GM23338 (cell line): ENCODE data around the gene RNF43. TPM values are rescaled to one million over a fixed set of nuclear protein-coding genes. Genes with fewer than 3 reads are reported as not detected.

Experiments used
- ATAC-seq: fragments of 200-7000 bp; cut with Tn5 transposase; 3 replicates; pipeline ENCODE4 v1.9.1; 2020
- DNase-seq: peaks from one replicate; pipeline ENCODE4 v3.0.0-alpha.2; 2015; ENCODE audit warnings: low spot score
- H2AFZ ChIP-seq: fragments of 200-600 bp; sonication (generic); 2 replicates; pipeline ENCODE4 v1.8.0; 2016; ENCODE audit warnings: antibody characterized with exemption, mild to moderate bottlenecking, moderate library complexity
- H3F3A ChIP-seq: fragments of 200-600 bp; sonication (generic); replicated peaks from 2 replicates; pipeline ENCODE4 v1.8.0; 2017; ENCODE audit warnings: antibody characterized with exemption, mixed run types, low read depth
- H3K27ac ChIP-seq: fragments of 200-600 bp; sonication (generic); 2 replicates; pipeline ENCODE4 v1.6.1; 2016; ENCODE audit warnings: low read depth
- H3K27me3 ChIP-seq: fragments of 200-600 bp; sonication (generic); 2 replicates; pipeline ENCODE4 v1.8.0; 2016; ENCODE audit warnings: mild to moderate bottlenecking, mixed run types, moderate library complexity; ENCODE audit not compliant: insufficient read depth
- H3K36me3 ChIP-seq: fragments of 200-600 bp; sonication (generic); 2 replicates; pipeline ENCODE4 v1.8.0; 2016; ENCODE audit warnings: mild to moderate bottlenecking; ENCODE audit not compliant: insufficient read depth
- H3K4me1 ChIP-seq: fragments of 200-600 bp; sonication (generic); 2 replicates; pipeline ENCODE4 v1.8.0; 2016; ENCODE audit warnings: mild to moderate bottlenecking, moderate library complexity; ENCODE audit not compliant: insufficient read depth
- H3K4me2 ChIP-seq: fragments of 200-600 bp; sonication (generic); 2 replicates; pipeline ENCODE4 v1.7.1; 2017; ENCODE audit warnings: mixed run types
- H3K4me3 ChIP-seq: fragments of 200-600 bp; sonication (generic); 2 replicates; pipeline ENCODE4 v1.6.1; 2016; ENCODE audit warnings: mixed run types
- H3K79me2 ChIP-seq: fragments of 200-600 bp; sonication (generic); replicated peaks from 2 replicates; pipeline ENCODE4 v1.8.0; 2017; ENCODE audit warnings: mild to moderate bottlenecking; ENCODE audit not compliant: insufficient read depth
- H3K9me2 ChIP-seq: fragments of 200-600 bp; sonication (generic); 2 replicates; pipeline ENCODE4 v1.8.0; 2017; ENCODE audit not compliant: insufficient read depth
- H4K20me1 ChIP-seq: fragments of 200-600 bp; sonication (generic); replicated peaks from 2 replicates; pipeline ENCODE4 v1.8.0; 2017; ENCODE audit warnings: mild to moderate bottlenecking; ENCODE audit not compliant: insufficient read depth
- H3K27ac Mint-ChIP-seq: 2 replicates; pipeline ENCODE4 v1.8.0; 2020; ENCODE audit warnings: inconsistent platforms, mild to moderate bottlenecking, moderate library complexity, mixed read lengths
- H3K27me3 Mint-ChIP-seq: 3 replicates; pipeline ENCODE4 v1.8.0; 2022; ENCODE audit warnings: low read depth, mild to moderate bottlenecking, moderate library complexity, mixed read lengths, inconsistent platforms; ENCODE audit not compliant: insufficient read depth, poor library complexity
- H3K36me3 Mint-ChIP-seq: 3 replicates; pipeline ENCODE4 v1.8.0; 2021; ENCODE audit warnings: low read depth, mild to moderate bottlenecking, inconsistent platforms, moderate library complexity, mixed read lengths
- H3K4me1 Mint-ChIP-seq: 3 replicates; pipeline ENCODE4 v1.8.0; 2020; ENCODE audit warnings: mild to moderate bottlenecking, inconsistent platforms, mixed read lengths
- H3K4me3 Mint-ChIP-seq: 3 replicates; pipeline ENCODE4 v1.8.0; 2021; ENCODE audit warnings: moderate library complexity, mild to moderate bottlenecking, inconsistent platforms, mixed read lengths
- H3K9me3 Mint-ChIP-seq: 3 replicates; pipeline ENCODE4 v1.8.0; 2020; ENCODE audit warnings: moderate library complexity, mild to moderate bottlenecking, inconsistent platforms, mixed read lengths
- CREB1 ChIP-seq: fragments of 250-450 bp; sonication (Bioruptor Pico); IDR thresholded peaks from 2 replicates; pipeline ENCODE4 v1.5.0; 2020; ENCODE audit warnings: low read depth, mild to moderate bottlenecking, moderate library complexity
- EZH2 ChIP-seq: fragments of 200-600 bp; sonication (generic); IDR thresholded peaks from one replicate; pipeline ENCODE4 v1.8.0; 2017; ENCODE audit warnings: antibody characterized with exemption, mild to moderate bottlenecking, low read depth; ENCODE audit not compliant: unreplicated experiment
- EZH2phosphoT487 ChIP-seq: fragments of 200-600 bp; sonication (generic); IDR thresholded peaks from one replicate; pipeline ENCODE4 v1.8.1; 2018; ENCODE audit warnings: antibody characterized with exemption; ENCODE audit not compliant: unreplicated experiment
- JUNB ChIP-seq: IDR thresholded peaks from one replicate; pipeline ENCODE4 v1.6.1; 2016; ENCODE audit warnings: antibody characterized with exemption; ENCODE audit not compliant: unreplicated experiment
- NANOG ChIP-seq: IDR thresholded peaks from 2 replicates; pipeline ENCODE4 v1.6.1; 2016; ENCODE audit warnings: antibody characterized with exemption, borderline replicate concordance
- POLR2AphosphoS5 ChIP-seq: IDR thresholded peaks from 2 replicates; pipeline ENCODE4 v1.6.1; 2016; ENCODE audit warnings: antibody characterized with exemption, low read depth
- STAT1 ChIP-seq: IDR thresholded peaks from one replicate; pipeline ENCODE4 v1.6.1; 2016; ENCODE audit warnings: antibody characterized with exemption; ENCODE audit not compliant: unreplicated experiment
- ZNF114 ChIP-seq: fragments of 250-450 bp; sonication (Bioruptor Pico); IDR thresholded peaks from 2 replicates; pipeline ENCODE4 v1.5.0; 2020; ENCODE audit warnings: mild to moderate bottlenecking, moderate library complexity
- ZNF331 ChIP-seq: fragments of 250-450 bp; sonication (Bioruptor Pico); IDR thresholded peaks from 2 replicates; pipeline ENCODE4 v1.5.0; 2020; ENCODE audit warnings: low read depth, mild to moderate bottlenecking, moderate library complexity
- polyA plus RNA-seq: library from polyadenylated mRNA; unstranded; fragments of >200 nt; fragmentation: Nextera tagmentation; extraction: Ambion mirVana; gene quantifications from 2 replicates; pipeline ENCODE4 v1.2.1, GENCODE V29; 2016
- total RNA-seq: library from RNA; depleted of rRNA; stranded (reverse); fragments of >200 nt; shearing (Covaris generic); gene quantifications from 2 replicates; pipeline ENCODE4 v1.2.3, GENCODE V29; 2014
- TF ChIP-seq, protein P1 (sequence below): IDR thresholded peaks from 2 replicates; pipeline ENCODE4 v1.6.1; 2016; ENCODE audit warnings: antibody characterized with exemption
- TF ChIP-seq, protein P2 (sequence below): IDR thresholded peaks from one replicate; pipeline ENCODE4 v1.6.1; 2018; ENCODE audit warnings: antibody characterized with exemption; ENCODE audit not compliant: unreplicated experiment
- TF ChIP-seq, protein P3 (sequence below), 2 experiments: fragments of 200-600 bp in 1 of 2; sonication (generic) in 1 of 2; conservative IDR thresholded peaks; 2 replicates each; pipeline versions ENCODE4 v1.5.1 to v1.6.1; 2016 to 2017; ENCODE audit warnings: antibody characterized with exemption in 2 of 2, low read depth in 2 of 2, mild to moderate bottlenecking in 2 of 2, moderate library complexity in 1 of 2
- TF ChIP-seq, protein P4 (sequence below): fragments of 250-450 bp; sonication (Bioruptor Pico); IDR thresholded peaks from 2 replicates; pipeline ENCODE4 v1.5.0; 2020; ENCODE audit warnings: mild to moderate bottlenecking, moderate library complexity

RNF43 gene
- total and polyA plus RNA-seq, 2 experiments from 2014 or later: 0.58 to 2.2 TPM

DNA sequence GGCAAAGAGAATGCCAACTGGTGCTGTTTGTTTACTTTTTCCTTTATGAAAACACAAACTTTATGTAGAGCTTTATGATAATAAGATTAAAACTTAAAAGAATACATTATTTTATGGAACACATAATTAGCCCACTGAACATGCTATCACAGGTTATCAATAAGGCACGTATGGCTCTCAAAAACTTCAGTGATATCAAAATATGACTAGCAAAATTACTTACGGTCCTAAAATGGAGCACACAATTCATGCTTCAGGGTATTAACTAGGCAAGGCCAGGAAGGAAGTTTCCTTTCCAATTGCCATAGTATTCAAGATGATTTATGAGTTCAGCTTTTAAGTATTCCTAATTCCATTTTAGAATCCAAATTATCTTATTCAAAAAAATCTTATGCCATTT lies 3.6 kb downstream of the RNF43 start:
- Mint-ChIP-seq H3K9me3 (no peaks in the 10 kb centered on the region), H3K4me1 (peaks cover 22% of the 10 kb centered on the region; the same call in 2 of the 3 replicates), H3K4me3 (no peak overlapping the region), H3K36me3 (no peaks in the 10 kb centered on the region), H3K27ac (no peak overlapping the region), H3K27me3 (no peaks in the 10 kb centered on the region)
- no peak for DNase-seq
- Histone ChIP-seq H3F3A (no peaks in the 10 kb centered on the region), H3K27me3 (no peaks in the 10 kb centered on the region), H3K4me1 (peaks cover 11% of the 10 kb centered on the region), H4K20me1 (no peaks in the 10 kb centered on the region; the same call in 1 of the 2 replicates), H2AFZ (no peak overlapping the region), H3K79me2 (no peaks in the 10 kb centered on the region), H3K36me3 (no peaks in the 10 kb centered on the region), H3K27ac (no peak overlapping the region), H3K4me2 (no peak overlapping the region), H3K4me3 (no peak overlapping the region), H3K9me2 (no peaks in the 10 kb centered on the region)
- ATAC-seq: no peak
- TF ChIP-seq ZNF331: no peak
- no peak for TF ChIP-seq JUNB
- TF ChIP-seq ZNF114 (CRISPR knock-in tag): no peak
- TF ChIP-seq CREB1 (CRISPR knock-in tag): no peak
- no peak for TF ChIP-seq STAT1
- TF ChIP-seq POLR2AphosphoS5: no peak
- TF ChIP-seq EZH2phosphoT487: no peak
- TF ChIP-seq, protein P1, sequence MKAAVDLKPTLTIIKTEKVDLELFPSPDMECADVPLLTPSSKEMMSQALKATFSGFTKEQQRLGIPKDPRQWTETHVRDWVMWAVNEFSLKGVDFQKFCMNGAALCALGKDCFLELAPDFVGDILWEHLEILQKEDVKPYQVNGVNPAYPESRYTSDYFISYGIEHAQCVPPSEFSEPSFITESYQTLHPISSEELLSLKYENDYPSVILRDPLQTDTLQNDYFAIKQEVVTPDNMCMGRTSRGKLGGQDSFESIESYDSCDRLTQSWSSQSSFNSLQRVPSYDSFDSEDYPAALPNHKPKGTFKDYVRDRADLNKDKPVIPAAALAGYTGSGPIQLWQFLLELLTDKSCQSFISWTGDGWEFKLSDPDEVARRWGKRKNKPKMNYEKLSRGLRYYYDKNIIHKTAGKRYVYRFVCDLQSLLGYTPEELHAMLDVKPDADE: no peak
- TF ChIP-seq, protein P2, sequence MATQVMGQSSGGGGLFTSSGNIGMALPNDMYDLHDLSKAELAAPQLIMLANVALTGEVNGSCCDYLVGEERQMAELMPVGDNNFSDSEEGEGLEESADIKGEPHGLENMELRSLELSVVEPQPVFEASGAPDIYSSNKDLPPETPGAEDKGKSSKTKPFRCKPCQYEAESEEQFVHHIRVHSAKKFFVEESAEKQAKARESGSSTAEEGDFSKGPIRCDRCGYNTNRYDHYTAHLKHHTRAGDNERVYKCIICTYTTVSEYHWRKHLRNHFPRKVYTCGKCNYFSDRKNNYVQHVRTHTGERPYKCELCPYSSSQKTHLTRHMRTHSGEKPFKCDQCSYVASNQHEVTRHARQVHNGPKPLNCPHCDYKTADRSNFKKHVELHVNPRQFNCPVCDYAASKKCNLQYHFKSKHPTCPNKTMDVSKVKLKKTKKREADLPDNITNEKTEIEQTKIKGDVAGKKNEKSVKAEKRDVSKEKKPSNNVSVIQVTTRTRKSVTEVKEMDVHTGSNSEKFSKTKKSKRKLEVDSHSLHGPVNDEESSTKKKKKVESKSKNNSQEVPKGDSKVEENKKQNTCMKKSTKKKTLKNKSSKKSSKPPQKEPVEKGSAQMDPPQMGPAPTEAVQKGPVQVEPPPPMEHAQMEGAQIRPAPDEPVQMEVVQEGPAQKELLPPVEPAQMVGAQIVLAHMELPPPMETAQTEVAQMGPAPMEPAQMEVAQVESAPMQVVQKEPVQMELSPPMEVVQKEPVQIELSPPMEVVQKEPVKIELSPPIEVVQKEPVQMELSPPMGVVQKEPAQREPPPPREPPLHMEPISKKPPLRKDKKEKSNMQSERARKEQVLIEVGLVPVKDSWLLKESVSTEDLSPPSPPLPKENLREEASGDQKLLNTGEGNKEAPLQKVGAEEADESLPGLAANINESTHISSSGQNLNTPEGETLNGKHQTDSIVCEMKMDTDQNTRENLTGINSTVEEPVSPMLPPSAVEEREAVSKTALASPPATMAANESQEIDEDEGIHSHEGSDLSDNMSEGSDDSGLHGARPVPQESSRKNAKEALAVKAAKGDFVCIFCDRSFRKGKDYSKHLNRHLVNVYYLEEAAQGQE: no peak
- TF ChIP-seq NANOG: no peak
- TF ChIP-seq, protein P3, sequence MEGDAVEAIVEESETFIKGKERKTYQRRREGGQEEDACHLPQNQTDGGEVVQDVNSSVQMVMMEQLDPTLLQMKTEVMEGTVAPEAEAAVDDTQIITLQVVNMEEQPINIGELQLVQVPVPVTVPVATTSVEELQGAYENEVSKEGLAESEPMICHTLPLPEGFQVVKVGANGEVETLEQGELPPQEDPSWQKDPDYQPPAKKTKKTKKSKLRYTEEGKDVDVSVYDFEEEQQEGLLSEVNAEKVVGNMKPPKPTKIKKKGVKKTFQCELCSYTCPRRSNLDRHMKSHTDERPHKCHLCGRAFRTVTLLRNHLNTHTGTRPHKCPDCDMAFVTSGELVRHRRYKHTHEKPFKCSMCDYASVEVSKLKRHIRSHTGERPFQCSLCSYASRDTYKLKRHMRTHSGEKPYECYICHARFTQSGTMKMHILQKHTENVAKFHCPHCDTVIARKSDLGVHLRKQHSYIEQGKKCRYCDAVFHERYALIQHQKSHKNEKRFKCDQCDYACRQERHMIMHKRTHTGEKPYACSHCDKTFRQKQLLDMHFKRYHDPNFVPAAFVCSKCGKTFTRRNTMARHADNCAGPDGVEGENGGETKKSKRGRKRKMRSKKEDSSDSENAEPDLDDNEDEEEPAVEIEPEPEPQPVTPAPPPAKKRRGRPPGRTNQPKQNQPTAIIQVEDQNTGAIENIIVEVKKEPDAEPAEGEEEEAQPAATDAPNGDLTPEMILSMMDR (conservative IDR thresholded peaks at IDR 0.05; ENCODE audit: low read depth in 2 of 2): no peak
- TF ChIP-seq, protein P4, sequence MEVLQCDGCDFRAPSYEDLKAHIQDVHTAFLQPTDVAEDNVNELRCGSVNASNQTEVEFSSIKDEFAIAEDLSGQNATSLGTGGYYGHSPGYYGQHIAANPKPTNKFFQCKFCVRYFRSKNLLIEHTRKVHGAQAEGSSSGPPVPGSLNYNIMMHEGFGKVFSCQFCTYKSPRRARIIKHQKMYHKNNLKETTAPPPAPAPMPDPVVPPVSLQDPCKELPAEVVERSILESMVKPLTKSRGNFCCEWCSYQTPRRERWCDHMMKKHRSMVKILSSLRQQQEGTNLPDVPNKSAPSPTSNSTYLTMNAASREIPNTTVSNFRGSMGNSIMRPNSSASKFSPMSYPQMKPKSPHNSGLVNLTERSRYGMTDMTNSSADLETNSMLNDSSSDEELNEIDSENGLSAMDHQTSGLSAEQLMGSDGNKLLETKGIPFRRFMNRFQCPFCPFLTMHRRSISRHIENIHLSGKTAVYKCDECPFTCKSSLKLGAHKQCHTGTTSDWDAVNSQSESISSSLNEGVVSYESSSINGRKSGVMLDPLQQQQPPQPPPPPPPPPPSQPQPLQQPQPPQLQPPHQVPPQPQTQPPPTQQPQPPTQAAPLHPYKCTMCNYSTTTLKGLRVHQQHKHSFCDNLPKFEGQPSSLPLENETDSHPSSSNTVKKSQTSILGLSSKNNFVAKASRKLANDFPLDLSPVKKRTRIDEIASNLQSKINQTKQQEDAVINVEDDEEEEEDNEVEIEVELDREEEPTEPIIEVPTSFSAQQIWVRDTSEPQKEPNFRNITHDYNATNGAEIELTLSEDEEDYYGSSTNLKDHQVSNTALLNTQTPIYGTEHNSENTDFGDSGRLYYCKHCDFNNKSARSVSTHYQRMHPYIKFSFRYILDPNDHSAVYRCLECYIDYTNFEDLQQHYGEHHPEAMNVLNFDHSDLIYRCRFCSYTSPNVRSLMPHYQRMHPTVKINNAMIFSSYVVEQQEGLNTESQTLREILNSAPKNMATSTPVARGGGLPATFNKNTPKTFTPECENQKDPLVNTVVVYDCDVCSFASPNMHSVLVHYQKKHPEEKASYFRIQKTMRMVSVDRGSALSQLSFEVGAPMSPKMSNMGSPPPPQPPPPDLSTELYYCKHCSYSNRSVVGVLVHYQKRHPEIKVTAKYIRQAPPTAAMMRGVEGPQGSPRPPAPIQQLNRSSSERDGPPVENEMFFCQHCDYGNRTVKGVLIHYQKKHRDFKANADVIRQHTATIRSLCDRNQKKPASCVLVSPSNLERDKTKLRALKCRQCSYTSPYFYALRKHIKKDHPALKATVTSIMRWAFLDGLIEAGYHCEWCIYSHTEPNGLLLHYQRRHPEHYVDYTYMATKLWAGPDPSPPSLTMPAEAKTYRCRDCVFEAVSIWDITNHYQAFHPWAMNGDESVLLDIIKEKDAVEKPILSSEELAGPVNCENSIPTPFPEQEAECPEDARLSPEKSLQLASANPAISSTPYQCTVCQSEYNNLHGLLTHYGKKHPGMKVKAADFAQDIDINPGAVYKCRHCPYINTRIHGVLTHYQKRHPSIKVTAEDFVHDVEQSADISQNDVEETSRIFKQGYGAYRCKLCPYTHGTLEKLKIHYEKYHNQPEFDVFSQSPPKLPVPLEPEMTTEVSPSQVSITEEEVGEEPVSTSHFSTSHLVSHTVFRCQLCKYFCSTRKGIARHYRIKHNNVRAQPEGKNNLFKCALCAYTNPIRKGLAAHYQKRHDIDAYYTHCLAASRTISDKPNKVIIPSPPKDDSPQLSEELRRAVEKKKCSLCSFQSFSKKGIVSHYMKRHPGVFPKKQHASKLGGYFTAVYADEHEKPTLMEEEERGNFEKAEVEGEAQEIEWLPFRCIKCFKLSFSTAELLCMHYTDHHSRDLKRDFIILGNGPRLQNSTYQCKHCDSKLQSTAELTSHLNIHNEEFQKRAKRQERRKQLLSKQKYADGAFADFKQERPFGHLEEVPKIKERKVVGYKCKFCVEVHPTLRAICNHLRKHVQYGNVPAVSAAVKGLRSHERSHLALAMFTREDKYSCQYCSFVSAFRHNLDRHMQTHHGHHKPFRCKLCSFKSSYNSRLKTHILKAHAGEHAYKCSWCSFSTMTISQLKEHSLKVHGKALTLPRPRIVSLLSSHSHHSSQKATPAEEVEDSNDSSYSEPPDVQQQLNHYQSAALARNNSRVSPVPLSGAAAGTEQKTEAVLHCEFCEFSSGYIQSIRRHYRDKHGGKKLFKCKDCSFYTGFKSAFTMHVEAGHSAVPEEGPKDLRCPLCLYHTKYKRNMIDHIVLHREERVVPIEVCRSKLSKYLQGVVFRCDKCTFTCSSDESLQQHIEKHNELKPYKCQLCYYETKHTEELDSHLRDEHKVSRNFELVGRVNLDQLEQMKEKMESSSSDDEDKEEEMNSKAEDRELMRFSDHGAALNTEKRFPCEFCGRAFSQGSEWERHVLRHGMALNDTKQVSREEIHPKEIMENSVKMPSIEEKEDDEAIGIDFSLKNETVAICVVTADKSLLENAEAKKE (CRISPR knock-in tag): no peak
- no peak for TF ChIP-seq EZH2
